Renal pelvis (tissue), 12 donors: ENCODE measurements around the gene HSPA4L. TPM values are rescaled to one million over a fixed set of nuclear protein-coding genes. Genes with fewer than 3 reads are reported as not detected.

Experiments used
- DNase-seq: peaks from one replicate; pipeline ENCODE4 v3.0.0-alpha.2; 2013
- long read RNA-seq, 16 experiments: transcript quantifications; one replicate each; lab custom pipeline, GENCODE V29; 2026
- polyA plus RNA-seq, 3 donors: library from polyadenylated mRNA; unstranded; fragments of 120-200 nt; gene quantifications; one replicate each; pipeline ENCODE4 v1.2.1, GENCODE V29; 2013; ENCODE audit not compliant: insufficient read length in 3 of 3

HSPA4L gene
- 1 to 10 TPM; 7.5 to 9.1 (median 9.0) TPM for polyA plus RNA-seq
- long read RNA-seq, donor 1: 0 reads
- long read RNA-seq, donor 2, full-length matches to known transcripts: 1 of 1 reads
- long read RNA-seq, donor 2, partial matches to known transcripts: 0 of 1 reads
- long read RNA-seq, donor 2, other reads (novel, unspliced or antisense): 0 of 1 reads
- long read RNA-seq, donor 3: 0 reads
- long read RNA-seq, donor 4: 0 reads
- long read RNA-seq, donor 5: 0 reads
- long read RNA-seq, donor 6, full-length matches to known transcripts: 1 of 1 reads
- long read RNA-seq, donor 6, partial matches to known transcripts: 0 of 1 reads
- long read RNA-seq, donor 6, other reads (novel, unspliced or antisense): 0 of 1 reads
- long read RNA-seq, donor 7: 0 reads
- long read RNA-seq, donor 8: 0 reads
- long read RNA-seq, donor 9: 0 reads
- long read RNA-seq, donor 10, full-length matches to known transcripts: 1 of 1 reads
- long read RNA-seq, donor 10, partial matches to known transcripts: 0 of 1 reads
- long read RNA-seq, donor 10, other reads (novel, unspliced or antisense): 0 of 1 reads
- long read RNA-seq, donor 11: 0 reads
- long read RNA-seq, donor 12: 0 reads
- long read RNA-seq, donor 13: 0 reads
- long read RNA-seq, donor 14, full-length matches to known transcripts: 1 of 1 reads
- long read RNA-seq, donor 14, partial matches to known transcripts: 0 of 1 reads
- long read RNA-seq, donor 14, other reads (novel, unspliced or antisense): 0 of 1 reads
- long read RNA-seq, donor 15, full-length matches to known transcripts: 2 of 2 reads
- long read RNA-seq, donor 15, partial matches to known transcripts: 0 of 2 reads
- long read RNA-seq, donor 15, other reads (novel, unspliced or antisense): 0 of 2 reads
- long read RNA-seq, donor 16, full-length matches to known transcripts: 1 of 1 reads
- long read RNA-seq, donor 16, partial matches to known transcripts: 0 of 1 reads
- long read RNA-seq, donor 16, other reads (novel, unspliced or antisense): 0 of 1 reads

DNA sequence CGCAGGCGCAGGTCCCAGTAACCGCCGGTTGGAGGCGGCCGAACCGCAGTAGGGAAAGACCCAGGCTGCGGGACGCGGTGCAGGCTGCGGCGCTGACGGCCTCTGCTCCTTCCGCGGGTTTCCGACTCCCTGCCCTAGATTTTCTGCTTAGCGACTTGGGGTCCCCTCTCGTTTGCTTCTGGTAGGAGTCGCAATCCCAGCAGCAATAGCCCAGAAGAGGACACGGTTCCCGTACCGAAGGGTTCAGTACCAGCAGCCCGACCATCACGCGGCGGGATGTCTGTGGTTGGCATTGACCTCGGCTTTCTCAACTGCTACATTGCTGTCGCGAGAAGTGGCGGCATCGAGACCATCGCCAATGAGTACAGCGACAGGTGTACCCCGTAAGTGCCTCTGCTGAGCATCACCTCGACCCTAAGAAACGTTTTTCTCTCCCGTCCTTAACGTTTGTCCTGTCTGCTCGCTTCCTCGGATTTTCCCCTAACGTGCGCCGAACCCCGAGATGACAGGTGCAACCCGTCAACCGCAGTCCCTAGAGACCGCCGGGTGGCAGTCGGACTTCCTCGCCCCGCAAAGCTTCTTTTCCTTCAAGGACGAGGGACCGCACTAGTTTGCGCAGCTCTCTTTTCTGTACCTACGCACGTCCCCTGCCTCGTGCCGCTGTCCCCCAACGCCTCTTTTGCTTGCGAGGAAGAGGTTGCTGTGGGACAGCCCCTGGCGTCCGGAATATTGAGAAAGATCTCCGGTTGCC is at the start of gene HSPA4L:
HSPA4L (plus strand) TSS at position 48 of the 751 bp plus-strand sequence; CDS start at position 277, 229 bp downstream.
- DNase-seq: peak; percentile 36

DNA sequence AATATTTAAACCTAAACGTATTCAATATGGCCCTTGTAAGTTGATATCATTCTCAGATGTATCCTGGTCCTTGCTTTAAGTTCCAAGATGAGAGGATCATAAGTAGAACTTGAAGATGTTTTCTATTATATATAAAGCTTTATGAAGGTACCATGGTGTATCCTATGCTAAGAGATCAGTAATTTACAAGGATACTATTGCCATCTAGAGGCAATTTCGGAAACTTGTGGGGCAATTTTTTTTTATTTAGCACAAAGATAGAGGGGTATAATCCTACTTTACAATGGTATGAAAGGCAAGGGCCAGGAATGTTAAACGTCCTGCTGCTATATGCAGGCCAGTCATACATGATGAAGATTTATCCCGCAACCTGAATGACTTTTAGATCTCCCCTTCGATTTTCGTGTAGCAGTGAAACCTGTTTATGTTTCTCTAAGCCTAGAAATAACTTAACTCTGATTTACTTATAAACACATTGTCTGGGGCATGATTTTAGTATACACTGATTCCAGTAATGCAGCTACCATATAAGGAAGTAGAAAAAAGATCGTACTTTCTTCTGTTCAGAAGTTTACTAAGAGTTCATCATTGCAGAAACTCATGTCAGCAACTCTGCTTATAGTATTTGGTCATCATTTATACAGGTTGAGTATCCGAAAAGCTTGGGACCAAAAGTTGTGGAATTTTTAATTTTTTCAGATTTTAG is 49.3 kb upstream of the HSPA4L start:
- peak; percentile 20 for DNase-seq

DNA sequence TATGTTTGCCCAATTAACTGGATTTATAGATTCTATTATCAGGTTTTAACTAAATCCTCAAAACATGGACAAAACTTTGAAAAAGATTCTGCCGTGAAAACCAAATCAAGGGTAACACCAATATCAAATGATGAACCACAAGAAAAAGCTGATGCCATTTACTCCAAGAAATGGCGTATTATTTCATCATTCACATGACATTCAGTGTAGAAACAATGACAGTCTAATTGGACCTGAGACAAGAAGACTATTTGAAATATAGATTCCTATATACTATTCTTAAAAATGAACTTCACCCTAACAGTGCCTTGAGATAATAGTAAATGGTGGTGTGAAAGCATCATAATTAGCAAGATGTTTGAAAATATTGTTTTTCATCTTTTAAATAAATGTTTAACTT is 47.1 kb upstream of the HSPA4L start:
- DNase-seq: no peak

DNA sequence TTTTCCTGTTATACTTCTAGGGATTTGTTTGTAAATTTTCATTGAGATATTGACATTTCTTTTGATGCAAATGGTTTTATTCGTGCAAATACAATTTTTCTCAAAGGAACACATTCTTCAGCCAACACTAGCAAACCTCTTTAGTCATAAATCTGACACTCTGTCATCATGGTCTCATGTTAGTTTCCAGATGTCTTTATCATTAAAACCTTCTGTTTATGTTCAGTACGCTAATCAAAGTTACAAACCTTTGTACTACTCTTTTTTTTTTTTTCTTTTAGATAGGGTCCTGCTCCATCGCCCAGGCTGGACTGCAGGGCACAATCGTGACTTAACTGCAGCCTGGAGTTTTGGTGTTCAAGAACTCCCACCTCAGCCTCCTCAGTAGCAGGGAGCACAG is 44.8 kb upstream of the HSPA4L start:
- DNase-seq: no peak

DNA sequence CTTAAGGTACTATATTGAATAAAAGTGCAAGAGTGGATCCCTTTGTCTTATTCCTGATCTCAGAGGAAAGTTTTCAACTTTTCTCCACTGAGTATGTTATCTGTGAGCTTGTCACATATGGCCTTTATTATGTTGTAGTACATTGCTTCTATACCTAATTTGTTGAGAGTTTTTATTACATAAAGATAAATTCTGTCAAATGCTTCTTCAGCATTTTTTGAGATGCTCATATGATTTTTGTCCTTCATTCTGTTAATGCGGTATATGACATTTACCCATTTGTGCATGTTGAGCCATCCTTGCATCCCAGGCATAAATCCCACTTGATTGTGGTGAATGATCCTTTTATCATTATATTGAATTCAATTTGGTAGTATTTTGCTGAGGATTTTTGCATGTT is 40.9 kb upstream of the HSPA4L start:
- DNase-seq: no peak

DNA sequence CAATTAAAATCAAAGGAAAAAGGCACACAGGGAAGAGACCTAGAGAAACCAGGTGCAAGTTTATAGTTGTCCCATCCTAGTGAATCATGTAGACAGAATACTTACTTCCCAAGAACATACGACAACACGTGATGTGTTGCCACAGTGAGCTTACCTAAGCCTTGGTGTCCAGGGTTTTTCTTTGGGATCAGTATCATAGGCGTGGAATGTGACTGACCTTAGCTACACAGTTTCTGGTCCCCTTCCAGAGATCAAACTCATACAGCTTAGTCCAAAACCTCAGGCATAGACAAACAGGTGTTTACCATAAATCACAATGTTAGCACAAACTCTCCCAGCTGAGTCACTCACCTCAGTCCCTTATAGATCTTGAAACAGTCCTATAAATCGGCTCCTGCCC is 34.2 kb upstream of the HSPA4L start:
- DNase-seq: no peak

DNA sequence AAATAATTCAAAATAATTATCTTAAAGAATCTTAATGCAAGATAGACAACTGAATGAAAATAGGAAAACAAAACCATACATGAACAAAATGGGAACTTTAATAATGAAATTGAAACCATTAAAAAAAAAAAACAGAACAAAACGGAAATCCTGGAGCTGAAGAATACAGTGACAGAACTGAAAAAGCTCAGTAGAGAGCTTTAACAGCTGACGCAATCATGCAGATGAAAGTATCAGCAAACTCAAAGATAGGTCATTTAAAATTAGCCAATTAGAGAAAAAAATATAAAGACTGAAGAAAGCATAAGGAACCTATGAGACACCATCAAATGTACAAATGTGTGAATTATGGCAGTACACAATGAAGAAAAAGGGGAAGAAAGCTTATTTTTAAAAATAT is 33.2 kb upstream of the HSPA4L start:
- DNase-seq: no peak

DNA sequence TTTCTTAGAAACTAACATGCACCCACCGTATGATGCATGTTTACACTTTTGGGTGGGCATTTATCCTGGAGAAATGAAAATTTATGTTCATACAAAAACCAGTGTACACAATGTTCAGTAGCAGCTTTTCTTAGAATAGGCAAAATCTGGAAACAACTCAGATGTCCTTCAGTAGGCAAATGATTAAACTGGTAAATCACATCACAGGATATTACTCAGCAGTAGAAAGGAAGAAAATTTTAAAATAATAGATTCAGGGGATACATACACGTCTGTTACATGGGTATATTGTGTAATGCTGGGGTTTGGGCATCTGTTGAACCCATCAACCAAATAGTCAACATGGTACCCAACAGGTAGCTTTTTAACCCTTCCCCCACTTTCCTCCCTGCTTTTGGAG is 25.2 kb upstream of the HSPA4L start:
- DNase-seq: no peak

DNA sequence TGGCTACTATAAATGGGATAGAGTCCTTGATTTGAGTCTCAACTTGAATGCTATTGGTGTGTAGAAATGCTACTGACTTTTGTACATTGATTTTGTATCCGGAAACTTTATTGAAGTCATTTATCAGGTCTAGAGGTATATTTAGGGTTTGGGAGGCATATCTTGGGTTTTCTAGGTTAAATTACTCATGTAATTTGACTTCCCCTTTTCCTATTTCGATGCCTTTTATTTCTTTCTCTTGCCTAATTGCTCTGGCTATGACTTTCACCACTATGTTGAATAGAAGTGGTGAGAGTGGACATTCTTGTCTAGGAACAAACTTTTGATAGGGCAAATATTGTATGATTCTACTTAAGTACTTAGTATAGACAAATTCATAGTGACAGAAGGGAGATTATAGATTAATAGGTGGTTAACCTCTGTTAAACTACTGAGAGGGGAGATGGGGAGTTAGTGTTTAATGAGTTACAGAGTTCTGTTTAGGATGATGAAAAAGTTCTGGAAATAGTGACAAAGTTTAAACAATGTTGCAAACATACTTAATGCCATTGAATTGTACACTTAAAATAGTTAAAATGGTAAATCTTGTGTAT is 22.8 kb upstream of the HSPA4L start:
- no peak for DNase-seq

DNA sequence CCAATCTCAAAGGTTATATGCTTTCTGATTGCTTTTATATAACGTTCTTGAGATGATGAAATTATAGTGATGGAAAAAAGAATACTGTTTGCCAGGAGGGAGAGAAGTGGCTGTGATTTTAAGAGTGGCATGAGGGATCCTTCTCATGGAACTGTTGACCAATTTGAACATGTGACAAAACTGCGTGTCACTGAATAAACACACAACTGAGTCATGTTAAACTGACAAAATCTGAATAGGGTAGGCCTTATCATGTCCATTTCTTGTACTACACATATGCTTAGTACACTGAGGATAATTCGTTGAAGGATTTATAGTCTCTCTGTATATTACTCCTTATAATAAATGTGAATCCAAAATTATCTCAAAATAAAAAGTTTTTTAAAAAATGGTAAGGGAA is 22.2 kb upstream of the HSPA4L start:
- no peak for DNase-seq

DNA sequence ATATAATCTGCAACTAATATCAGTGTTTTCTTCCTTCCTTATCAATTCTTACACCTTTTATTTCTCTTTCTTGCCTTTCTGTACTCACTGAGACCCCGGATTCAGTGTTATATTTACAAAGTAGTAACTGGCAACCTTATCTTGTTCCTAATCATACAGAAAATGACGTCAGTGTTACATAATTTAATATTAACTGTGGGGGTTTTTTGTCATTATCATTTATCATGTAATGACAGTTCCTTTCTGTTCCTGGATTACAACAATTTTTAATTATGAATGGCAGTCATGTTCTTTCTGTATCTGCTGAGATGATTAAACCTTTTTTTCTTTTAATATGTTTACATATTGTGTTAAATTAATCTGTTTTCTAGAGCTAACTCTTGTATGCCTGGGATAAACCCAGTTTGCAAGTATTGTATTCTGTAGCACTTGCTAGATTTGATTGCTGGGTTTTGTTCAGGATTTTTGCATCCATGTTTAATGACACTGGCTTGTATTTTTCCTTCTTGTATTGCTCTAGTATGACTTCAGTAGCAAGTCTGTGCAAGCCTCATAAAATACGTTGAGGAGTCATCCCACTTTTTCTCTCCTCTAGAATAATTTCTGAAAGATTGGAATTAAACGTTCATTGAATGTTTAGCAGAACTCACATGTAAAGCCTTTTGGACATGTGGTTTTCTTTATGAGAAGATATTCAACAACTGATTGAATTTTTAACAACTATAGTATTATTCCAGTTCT is 10.4 kb upstream of the HSPA4L start:
- DNase-seq: no peak

DNA sequence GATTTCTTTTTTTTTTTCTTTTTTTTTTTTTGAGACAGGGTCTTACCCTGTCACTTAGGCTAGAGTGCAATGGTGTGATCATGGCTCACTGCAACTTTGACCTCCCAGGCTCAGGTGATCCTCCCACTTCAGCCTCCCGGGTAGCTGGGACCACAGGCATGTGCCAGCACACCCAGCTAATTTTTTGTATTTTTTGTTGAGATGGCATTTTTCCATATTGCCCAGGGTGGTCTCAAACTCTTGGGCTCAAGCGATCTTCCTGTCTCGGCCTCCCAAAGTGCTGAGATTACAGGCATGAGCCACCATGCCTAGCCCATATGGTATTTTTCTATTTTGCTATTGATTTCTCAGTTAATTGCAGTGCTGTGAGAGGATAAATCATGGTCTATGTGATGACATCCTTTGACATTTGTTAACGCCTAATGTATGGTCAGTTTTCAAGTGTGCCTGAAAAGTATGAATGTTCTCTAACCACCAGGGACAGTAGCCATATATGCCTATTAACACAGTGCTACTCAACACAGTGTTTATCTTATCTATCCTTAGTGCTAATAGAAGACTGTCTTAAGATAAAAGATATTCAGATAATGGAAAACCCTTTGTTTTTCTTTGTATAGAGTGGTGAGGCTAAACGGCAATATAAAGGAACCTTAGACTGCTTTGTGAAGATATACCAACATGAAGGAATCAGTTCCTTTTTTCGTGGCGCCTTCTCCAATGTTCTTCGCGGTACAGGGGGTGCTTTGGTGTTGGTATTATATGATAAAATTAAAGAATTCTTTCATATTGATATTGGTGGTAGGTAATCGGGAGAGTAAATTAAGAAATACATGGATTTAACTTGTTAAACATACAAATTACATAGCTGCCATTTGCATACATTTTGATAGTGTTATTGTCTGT is 9.1 kb upstream of the HSPA4L start:
- DNase-seq: no peak

DNA sequence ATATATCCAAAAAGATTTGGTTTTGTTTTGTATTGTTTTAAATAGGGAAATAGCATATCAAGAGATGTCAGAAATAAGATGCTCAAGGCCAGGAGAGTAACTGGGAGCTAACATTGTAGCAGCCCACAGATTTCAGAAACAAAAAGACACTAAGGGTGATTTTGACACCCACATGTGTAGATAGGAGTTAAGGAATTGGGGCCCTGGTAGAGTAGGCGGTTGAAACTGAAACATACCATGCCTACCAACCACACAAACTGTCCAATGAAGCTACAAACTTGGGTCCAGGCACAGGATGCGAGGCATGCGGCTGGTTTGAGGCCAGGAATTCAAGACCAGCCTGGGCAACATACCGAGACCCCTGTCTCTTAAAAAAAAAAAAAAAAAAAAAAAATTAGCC is 6.3 kb upstream of the HSPA4L start:
- no peak for DNase-seq

DNA sequence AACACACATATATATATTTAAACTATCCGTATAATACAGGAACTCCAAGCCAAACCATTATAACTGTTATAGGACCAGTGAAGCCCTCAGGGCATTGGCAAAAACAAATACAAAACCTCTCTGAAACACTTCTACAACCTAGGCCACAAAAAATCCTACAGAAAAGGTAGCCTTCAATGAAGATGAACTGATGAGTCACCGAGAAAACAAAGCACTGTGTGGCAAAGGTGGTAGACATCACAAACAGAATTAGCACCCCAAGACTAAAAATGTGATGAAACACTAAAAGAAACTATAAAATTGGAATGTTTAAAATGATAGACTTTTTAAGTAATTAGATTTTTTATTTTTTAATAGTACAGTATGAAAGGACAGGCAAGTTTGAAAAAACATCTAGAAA is 5.5 kb upstream of the HSPA4L start:
- no peak for DNase-seq

DNA sequence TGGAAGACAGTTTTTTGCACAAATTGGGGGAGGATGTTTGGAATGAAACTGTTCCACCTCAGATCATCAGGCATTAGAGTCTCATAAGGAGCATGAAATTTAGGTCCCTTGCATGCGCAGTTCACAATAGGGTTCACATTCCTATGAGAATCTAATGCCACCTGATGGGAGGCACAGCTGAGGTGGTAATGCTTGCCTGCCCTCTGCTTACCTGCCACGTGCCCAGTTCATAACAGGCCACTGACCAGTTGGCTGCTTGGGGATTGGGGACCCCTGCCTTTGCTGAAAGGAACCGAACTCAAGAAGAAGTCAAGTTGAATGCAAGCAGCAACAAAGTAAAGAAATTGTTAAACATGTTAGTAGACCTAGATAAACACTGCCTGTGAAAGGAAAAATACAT is 4.6 kb upstream of the HSPA4L start:
- no peak for DNase-seq

DNA sequence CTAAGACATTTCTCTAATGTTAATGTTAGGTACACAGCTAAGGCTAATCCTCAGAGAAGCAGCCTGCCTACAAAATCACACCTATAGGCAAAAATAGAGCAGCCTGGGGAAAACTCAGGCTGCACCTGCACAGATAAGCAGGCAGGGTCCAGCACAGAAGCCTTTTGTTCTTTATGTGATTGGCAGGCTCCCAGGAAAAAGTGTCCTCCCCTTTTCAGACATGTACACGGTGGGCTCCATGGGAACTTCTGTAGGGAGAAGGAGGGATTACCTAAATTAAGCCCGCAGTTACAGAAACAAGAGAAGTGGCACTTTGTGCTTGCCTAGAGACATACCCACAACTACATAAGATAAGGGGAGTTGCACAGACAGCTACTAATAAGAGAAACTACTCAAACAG is 4.0 kb upstream of the HSPA4L start:
- DNase-seq: peak; percentile 4

DNA sequence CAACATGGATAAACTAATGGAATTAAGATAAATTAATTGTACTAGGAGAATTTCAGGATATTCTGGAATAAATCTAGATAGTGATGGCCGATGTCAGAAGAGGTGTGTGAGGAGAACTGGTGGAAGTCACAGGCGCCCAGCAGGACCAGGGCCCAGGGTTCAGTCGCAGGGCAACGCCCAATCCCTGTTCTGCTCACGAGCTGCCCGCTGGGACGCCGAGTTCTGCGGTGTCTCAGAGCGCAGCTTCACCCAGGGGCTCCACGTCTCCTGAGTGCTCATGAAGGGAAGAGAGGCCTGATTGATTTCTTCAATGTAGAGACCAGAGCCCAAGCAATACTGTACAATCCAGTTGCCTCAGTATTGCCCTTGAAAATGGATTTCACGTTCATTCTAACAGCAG is 1.5 kb upstream of the HSPA4L start:
- DNase-seq: no peak

DNA sequence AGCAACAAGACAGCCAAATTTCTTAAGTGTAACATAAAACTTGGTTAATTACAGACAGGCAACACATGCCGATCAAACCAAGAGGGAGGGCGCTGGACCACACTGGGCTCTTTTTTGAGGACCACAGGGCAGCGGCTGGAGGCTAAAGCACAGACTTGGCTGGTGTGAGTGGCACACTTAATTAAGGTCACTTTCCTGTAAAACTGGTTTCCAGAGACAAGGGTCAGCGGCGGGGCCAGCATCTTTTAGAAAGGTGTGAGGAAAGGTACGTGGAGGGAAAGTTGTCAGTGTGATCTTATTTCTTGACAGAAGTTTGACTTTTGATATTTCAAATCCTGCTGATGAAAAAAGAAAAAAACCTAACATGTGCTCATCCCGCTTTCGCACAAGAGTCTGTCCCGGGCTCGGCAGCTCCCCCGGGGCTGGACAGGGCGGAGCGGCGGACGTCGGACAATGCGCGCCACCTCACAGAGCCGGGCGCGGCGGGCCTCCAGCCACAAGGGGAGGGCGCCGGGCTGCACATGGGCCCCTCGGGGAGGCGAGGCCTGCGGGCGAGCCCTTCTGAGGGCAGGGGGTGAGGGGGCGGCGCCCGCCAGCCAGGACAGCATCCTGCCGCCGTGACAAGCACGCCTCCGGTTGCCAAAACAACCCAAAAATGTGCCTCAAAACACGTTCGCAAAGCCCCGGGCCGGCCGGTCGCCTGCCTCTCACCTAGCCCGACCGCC is 660 bp upstream of the HSPA4L start:
- DNase-seq: peak; percentile 39

DNA sequence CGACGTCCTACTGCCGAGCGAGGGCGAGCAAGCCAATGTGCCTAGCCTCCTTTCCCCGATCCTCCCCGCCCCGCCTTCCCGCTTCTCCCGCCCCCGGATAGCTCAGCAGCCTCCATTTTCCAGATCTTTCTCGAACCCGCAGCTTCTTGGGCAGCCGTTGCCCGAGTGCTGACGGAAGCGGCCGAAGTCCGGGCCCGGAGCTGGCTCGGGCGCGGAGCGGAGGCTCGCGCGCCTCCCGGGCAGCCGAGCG is 172 bp upstream of the HSPA4L start:
- peak; percentile 87 for DNase-seq
